ENCODE results near the gene TNK2.

- TF ChIP-seq POLR2A (IDR thresholded peaks at IDR 0.05; ENCODE audit: control extremely low read depth in 1 of 2, low read depth in 2 of 2, low read length in 2 of 2) (no peak), CTCF (IDR thresholded peaks at IDR 0.05; ENCODE audit: control extremely low read depth in 1 of 3, insufficient read depth in 1 of 3, low read depth in 1 of 3, low read length in 3 of 3) (no peak), SIN3A (conservative IDR thresholded peaks at IDR 0.05 in 1 of 2, IDR thresholded peaks at IDR 0.05 in 1 of 2; ENCODE audit: low read depth in 1 of 2, low read length in 2 of 2) (no peak), EGR1 (IDR thresholded peaks at IDR 0.05; ENCODE audit: borderline replicate concordance, low read depth, low read length) (no peak), EP300 (IDR thresholded peaks at IDR 0.05; ENCODE audit: borderline replicate concordance in 1 of 2, low read depth in 2 of 2, low read length in 2 of 2) (no peak), FOSL1 (IDR thresholded peaks at IDR 0.05; ENCODE audit: insufficient read depth, low read depth, low read length) (no peak), GTF2F1 (IDR thresholded peaks at IDR 0.05; ENCODE audit: borderline replicate concordance, low read depth, low read length) (no peak), CEBPB (IDR thresholded peaks at IDR 0.05; ENCODE audit: low read depth, low read length) (no peak)
These were observed 12.4 kb downstream of the TNK2 start for GRCh38 chr3:195895861-195896360.
